EH (cell line): Measurements from ENCODE around the gene DCC.

Experiments
- DNase-seq: peaks from one replicate; pipeline ENCODE4 v3.0.0-alpha.2; 2015; ENCODE audit warnings: low read depth

DCC gene

GRCh38 chr18:53101536-53102105 is 761.6 kb downstream of the DCC start:
- no peak for DNase-seq

- no peak for DNase-seq
These were observed 774.4 kb downstream of the DCC start for GRCh38 chr18:53114441-53114840.

GRCh38 chr18:53115876-53116585 is 776.0 kb downstream of the DCC start:
- DNase-seq: no peak

GRCh38 chr18:53117851-53118250 is 777.9 kb downstream of the DCC start:
- no peak for DNase-seq

- DNase-seq: no peak
These were observed 786.2 kb downstream of the DCC start for GRCh38 chr18:53126210-53126609.

GRCh38 chr18:53131001-53131400 is 791.0 kb downstream of the DCC start:
- DNase-seq: no peak

- DNase-seq: no peak
These were observed 794.7 kb downstream of the DCC start for GRCh38 chr18:53134711-53135110.

GRCh38 chr18:53135654-53136053 is 795.7 kb downstream of the DCC start:
- DNase-seq: no peak

- DNase-seq: no peak
These were observed 799.9 kb downstream of the DCC start for GRCh38 chr18:53139746-53140500.

- DNase-seq: no peak
These were observed 802.0 kb downstream of the DCC start for GRCh38 chr18:53142005-53142404.

GRCh38 chr18:53147472-53147871 is 807.5 kb downstream of the DCC start:
- no peak for DNase-seq

- no peak for DNase-seq
These were observed 808.1 kb downstream of the DCC start for GRCh38 chr18:53148123-53148522.

- no peak for DNase-seq
These were observed 812.5 kb downstream of the DCC start for GRCh38 chr18:53152476-53152875.

- DNase-seq: no peak
These were observed 813.3 kb downstream of the DCC start for GRCh38 chr18:53153281-53153680.

- no peak for DNase-seq
These were observed 813.8 kb downstream of the DCC start for GRCh38 chr18:53153800-53154199.

- no peak for DNase-seq
These were observed 825.8 kb downstream of the DCC start for GRCh38 chr18:53165770-53166169.

- DNase-seq: no peak
These were observed 829.3 kb downstream of the DCC start for GRCh38 chr18:53169346-53169745.

GRCh38 chr18:53191634-53192033 is 851.6 kb downstream of the DCC start:
- no peak for DNase-seq

- no peak for DNase-seq
These were observed 853.9 kb downstream of the DCC start for GRCh38 chr18:53193870-53194269.

GRCh38 chr18:53219853-53220252 is 879.9 kb downstream of the DCC start:
- no peak for DNase-seq

- no peak for DNase-seq
These were observed 884.3 kb downstream of the DCC start for GRCh38 chr18:53224128-53224778.

GRCh38 chr18:53225567-53226325 is 885.7 kb downstream of the DCC start:
- DNase-seq: no peak
